ENCODE data around the gene NLRP1. TPM values are rescaled to one million over a fixed set of nuclear protein-coding genes. Genes with fewer than 3 reads are reported as not detected.

NLRP1 gene
- total RNA-seq, 2 experiments from 2014 or later, result 26.0 to 28.2 TPM

- Mint-ChIP-seq H3K36me3 (ENCODE audit: low read depth) (no peaks in the 10 kb centered on the region), H3K27me3 (peaks cover 19% of the 10 kb centered on the region), H3K4me1 (ENCODE audit: low read depth) (no peaks in the 10 kb centered on the region), H3K27ac (no peak overlapping the region), H3K4me3 (no peak overlapping the region), H3K9me3 (no peaks in the 10 kb centered on the region)
- DNase-seq (no peak), ATAC-seq (no peak)
- POLR2A ChIA-PET, result no interaction called here
- CTCF ChIA-PET, result interaction anchor here (1.0 kb wide), 1 partner anchor 101 kb away, joined by 3 read pairs; no protein-coding TSS in a partner anchor
- TF ChIP-seq, protein P1, sequence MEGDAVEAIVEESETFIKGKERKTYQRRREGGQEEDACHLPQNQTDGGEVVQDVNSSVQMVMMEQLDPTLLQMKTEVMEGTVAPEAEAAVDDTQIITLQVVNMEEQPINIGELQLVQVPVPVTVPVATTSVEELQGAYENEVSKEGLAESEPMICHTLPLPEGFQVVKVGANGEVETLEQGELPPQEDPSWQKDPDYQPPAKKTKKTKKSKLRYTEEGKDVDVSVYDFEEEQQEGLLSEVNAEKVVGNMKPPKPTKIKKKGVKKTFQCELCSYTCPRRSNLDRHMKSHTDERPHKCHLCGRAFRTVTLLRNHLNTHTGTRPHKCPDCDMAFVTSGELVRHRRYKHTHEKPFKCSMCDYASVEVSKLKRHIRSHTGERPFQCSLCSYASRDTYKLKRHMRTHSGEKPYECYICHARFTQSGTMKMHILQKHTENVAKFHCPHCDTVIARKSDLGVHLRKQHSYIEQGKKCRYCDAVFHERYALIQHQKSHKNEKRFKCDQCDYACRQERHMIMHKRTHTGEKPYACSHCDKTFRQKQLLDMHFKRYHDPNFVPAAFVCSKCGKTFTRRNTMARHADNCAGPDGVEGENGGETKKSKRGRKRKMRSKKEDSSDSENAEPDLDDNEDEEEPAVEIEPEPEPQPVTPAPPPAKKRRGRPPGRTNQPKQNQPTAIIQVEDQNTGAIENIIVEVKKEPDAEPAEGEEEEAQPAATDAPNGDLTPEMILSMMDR (IDR thresholded peaks at IDR 0.05), result no peak
- intact Hi-C loops (cut with micrococcal nuclease), result no loop called here
Measured at GRCh38 chr17:5605452-5605851, 21.1 kb upstream of the NLRP1 start.

DNA sequence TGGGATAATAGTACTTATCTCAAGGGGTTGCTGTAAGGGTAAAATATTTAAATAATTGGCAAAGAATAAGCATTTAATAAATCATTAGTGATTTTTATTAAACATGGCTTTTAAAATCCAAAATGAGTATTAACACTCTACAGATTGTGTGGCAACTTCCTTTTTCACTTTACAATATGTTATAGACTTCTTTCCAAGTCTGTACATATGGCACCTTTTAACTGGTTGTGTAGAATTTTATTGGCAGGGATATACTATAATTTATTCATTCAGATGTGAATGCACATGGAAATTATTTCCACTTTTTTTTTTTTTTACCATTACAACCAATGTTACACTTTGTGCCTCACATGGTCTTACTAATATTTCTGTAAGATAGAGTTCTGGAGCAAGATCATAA is 15.7 kb upstream of the NLRP1 start:
- H3K4me1 Mint-ChIP-seq (ENCODE audit: low read depth), result no peaks in the 10 kb centered on the region
- no peak overlapping the region for H3K27ac Mint-ChIP-seq
- TF ChIP-seq, protein P1 (IDR thresholded peaks at IDR 0.05), result no peak
- DNase-seq (no peak), ATAC-seq (no peak)
- H3K4me3 Mint-ChIP-seq, result no peak overlapping the region
- intact Hi-C loops (cut with micrococcal nuclease), result no loop called here
- POLR2A ChIA-PET, result no interaction called here
- peaks cover 30% of the 10 kb centered on the region for H3K27me3 Mint-ChIP-seq
- CTCF ChIA-PET, result no interaction called here
- no peaks in the 10 kb centered on the region for H3K36me3 Mint-ChIP-seq (ENCODE audit: low read depth)
- no peaks in the 10 kb centered on the region for H3K9me3 Mint-ChIP-seq

- intact Hi-C loops (cut with micrococcal nuclease), result no loop called here
- Mint-ChIP-seq H3K36me3 (ENCODE audit: low read depth) (no peaks in the 10 kb centered on the region), H3K9me3 (no peaks in the 10 kb centered on the region), H3K4me3 (no peak overlapping the region), H3K27ac (no peak overlapping the region), H3K4me1 (ENCODE audit: low read depth) (no peaks in the 10 kb centered on the region), H3K27me3 (peaks cover 29% of the 10 kb centered on the region)
- DNase-seq (no peak), ATAC-seq (no peak)
- POLR2A ChIA-PET, result interaction anchor here (0.8 kb wide), 1 partner anchor 32 kb away, joined by 3 read pairs; no protein-coding TSS in a partner anchor
- TF ChIP-seq, protein P1 (IDR thresholded peaks at IDR 0.05), result no peak
- CTCF ChIA-PET, result no interaction called here
Measured at GRCh38 chr17:5598457-5598856, 14.1 kb upstream of the NLRP1 start.

DNA sequence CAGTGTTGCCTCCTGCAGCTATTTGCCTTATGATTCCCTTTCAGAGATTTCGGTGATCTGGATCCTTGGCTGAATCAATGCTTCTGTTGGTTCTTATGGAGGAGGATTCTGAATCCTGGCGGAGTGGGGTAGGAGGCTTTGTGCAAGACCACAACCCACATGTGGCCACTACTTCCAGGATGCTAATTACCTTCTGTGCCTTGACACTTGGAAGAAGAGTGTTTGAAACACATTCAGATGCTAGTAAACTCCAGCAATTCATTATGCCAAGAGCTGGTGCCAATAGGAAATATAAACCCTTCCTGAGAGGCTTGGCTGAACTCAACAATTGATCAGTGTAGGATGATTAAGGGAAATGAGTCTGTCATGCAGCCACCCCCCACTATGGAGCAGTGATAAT is 12.1 kb upstream of the NLRP1 start:
- Mint-ChIP-seq H3K36me3 (ENCODE audit: low read depth) (no peaks in the 10 kb centered on the region), H3K27me3 (peaks cover 23% of the 10 kb centered on the region), H3K9me3 (no peaks in the 10 kb centered on the region), H3K4me3 (no peak overlapping the region), H3K4me1 (ENCODE audit: low read depth) (no peaks in the 10 kb centered on the region), H3K27ac (no peak overlapping the region)
- CTCF ChIA-PET, result interaction anchor here (1.5 kb wide), 1 partner anchor 110 kb away, joined by 10 read pairs; no protein-coding TSS in a partner anchor
- POLR2A ChIA-PET, result no interaction called here
- DNase-seq (no peak), ATAC-seq (no peak)
- intact Hi-C loops (cut with micrococcal nuclease), result no loop called here
- TF ChIP-seq, protein P1 (IDR thresholded peaks at IDR 0.05), result no peak

- TF ChIP-seq, protein P1 (IDR thresholded peaks at IDR 0.05), result no peak
- ChIA-PET POLR2A (no interaction called here), CTCF (interaction anchor here (1.5 kb wide), 3 partner anchors 110 to 828 kb away, joined by 3 to 10 read pairs (median 6); no protein-coding TSS in a partner anchor)
- no peak for ATAC-seq
- Mint-ChIP-seq H3K4me3 (no peak overlapping the region), H3K36me3 (ENCODE audit: low read depth) (no peaks in the 10 kb centered on the region), H3K27me3 (peaks cover 19% of the 10 kb centered on the region), H3K9me3 (no peaks in the 10 kb centered on the region), H3K27ac (no peak overlapping the region), H3K4me1 (ENCODE audit: low read depth) (no peaks in the 10 kb centered on the region)
- intact Hi-C loops (cut with micrococcal nuclease), result no loop called here
- DNase-seq, result no peak
Measured at GRCh38 chr17:5595831-5596230, 11.5 kb upstream of the NLRP1 start.

Measured in activated CD8-positive, alpha-beta T cell treated with anti-CD3 and anti-CD28 coated beads for 36 hours (primary cell).